ENCODE measurements around the gene PRR35. TPM values are rescaled to one million over a fixed set of nuclear protein-coding genes. Genes with fewer than 3 reads are reported as not detected.

The PRR35 gene
- total and polyA plus RNA-seq, 2 of the 4 experiments (the other 2 are of a cell fraction): not detected

DNA sequence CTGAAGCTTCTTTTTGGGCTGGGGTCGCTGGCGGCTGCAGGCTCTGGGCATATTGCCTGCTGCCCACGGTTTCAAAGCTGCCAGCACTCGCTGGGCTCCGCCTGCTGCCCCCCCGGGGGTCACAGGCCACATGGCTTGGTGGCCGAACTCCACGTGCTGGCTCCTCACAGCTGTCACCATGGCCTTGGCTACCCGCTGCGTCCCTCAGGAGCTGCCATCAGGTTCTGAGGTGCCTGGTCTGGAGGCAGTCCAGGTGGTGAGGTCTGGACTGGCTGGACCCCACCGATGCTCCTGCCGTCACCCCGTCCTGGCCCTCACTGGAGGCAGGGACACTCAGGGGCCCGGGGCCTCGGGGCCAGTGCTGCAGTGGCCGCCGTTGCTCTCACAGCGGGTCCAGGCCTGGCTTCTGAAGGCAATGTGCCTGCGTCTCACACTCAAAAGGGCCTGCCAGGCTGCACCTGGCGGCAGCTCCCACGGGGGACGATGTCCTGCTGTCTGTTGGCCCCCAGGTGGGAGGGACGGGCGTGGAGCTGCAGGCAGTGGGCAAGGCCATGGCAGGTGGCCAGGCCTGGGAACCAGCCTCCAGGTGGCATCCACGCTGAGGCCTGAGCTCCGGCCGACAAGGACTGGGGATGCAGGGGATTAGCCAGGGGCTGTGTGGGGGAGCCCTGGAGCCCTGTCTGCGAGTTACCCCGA, 19.4 kb upstream of the PRR35 start:
- H3K27ac ChIP-seq (ENCODE audit: insufficient read depth, low read length): no peak overlapping the region
- peak overlapping the region; percentile 24; the same call in 1 of the 2 replicates for H2BK120ac ChIP-seq (ENCODE audit: low read depth, low read length)
- H3K4me3 ChIP-seq (ENCODE audit: insufficient read depth, low read depth, low read length): no peak overlapping the region
- ATAC-seq (ENCODE audit: low read depth): no peak
- H3K27me3 ChIP-seq (ENCODE audit: control insufficient read depth, insufficient read depth, low read length): no peaks in the 10 kb centered on the region
- H3K23ac ChIP-seq (ENCODE audit: low read depth, low read length): no peak overlapping the region
- H4K8ac ChIP-seq (ENCODE audit: low read depth in 2 of 2, low read length in 2 of 2): no peak overlapping the region
- H3K4me1 ChIP-seq (ENCODE audit: control insufficient read depth, insufficient read depth, low read length): peaks cover 15% of the 10 kb centered on the region
- POLR2A ChIA-PET (ENCODE audit: unreplicated experiment): no interaction called here
- H3K18ac ChIP-seq (ENCODE audit: low read depth, low read length): no peak overlapping the region
- H2AFZ ChIP-seq (replicated peaks; ENCODE audit: low read length, poor library complexity): peak overlapping the region; percentile 23
- no peak for DNase-seq
- WGBS, 2 experiments (ENCODE audit: extremely low coverage in 2 of 2, insufficient read length in 1 of 2): 93% methylated on average over 15 of the region's 29 CpGs; no CpG with 5 or more reads in 1 of the 2 experiments
- no peak overlapping the region for H3K9ac ChIP-seq (ENCODE audit: low read depth, low read length)
- peaks cover 4% of the 10 kb centered on the region; the same call in 1 of the 2 replicates for H3K9me1 ChIP-seq (ENCODE audit: insufficient read depth, low read length)
- no peak overlapping the region for H3K4me2 ChIP-seq (ENCODE audit: low read depth, low read length)
- dilution Hi-C loops (cut with HindIII; ENCODE audit: low sequenced_read_pairs, unreplicated experiment): no loop called here
- intact Hi-C loops (cut with micrococcal nuclease): no loop called here
- no peak overlapping the region for H2BK20ac ChIP-seq (ENCODE audit: low read depth, low read length)
- in situ Hi-C loops (cut with MboI; ENCODE audit: low sequenced_read_pairs): no loop called here
- CTCF ChIA-PET: interaction anchor here (0.6 kb wide), 2 partner anchors 36 to 152 kb away, joined by 3 read pairs; no protein-coding TSS in a partner anchor
- no peak overlapping the region for H3K56ac ChIP-seq (ENCODE audit: extremely low read depth, insufficient read depth, low read length)
- no peaks in the 10 kb centered on the region for H3K9me3 ChIP-seq (ENCODE audit: control insufficient read depth, insufficient read depth, low read length)
- H2BK15ac ChIP-seq (ENCODE audit: low read depth, low read length): no peak overlapping the region; the same call in 2 of the 3 replicates
- TF ChIP-seq MAFK (IDR thresholded peaks at IDR 0.05; ENCODE audit: low read depth, low read length): no peak
- TF ChIP-seq RFX5 (IDR thresholded peaks at IDR 0.05; ENCODE audit: low read depth, low read length): no peak
- TF ChIP-seq, protein P1, sequence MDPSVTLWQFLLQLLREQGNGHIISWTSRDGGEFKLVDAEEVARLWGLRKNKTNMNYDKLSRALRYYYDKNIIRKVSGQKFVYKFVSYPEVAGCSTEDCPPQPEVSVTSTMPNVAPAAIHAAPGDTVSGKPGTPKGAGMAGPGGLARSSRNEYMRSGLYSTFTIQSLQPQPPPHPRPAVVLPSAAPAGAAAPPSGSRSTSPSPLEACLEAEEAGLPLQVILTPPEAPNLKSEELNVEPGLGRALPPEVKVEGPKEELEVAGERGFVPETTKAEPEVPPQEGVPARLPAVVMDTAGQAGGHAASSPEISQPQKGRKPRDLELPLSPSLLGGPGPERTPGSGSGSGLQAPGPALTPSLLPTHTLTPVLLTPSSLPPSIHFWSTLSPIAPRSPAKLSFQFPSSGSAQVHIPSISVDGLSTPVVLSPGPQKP (IDR thresholded peaks at IDR 0.05; ENCODE audit: borderline replicate concordance, low read depth, low read length): no peak
- H2BK5ac ChIP-seq (ENCODE audit: low read depth, low read length, poor library complexity, severe bottlenecking): peak overlapping the region; percentile 45
- H2AK9ac ChIP-seq (replicated peaks; ENCODE audit: low read depth, low read length, poor library complexity): peak overlapping the region; percentile 72
- H4K20me1 ChIP-seq (ENCODE audit: insufficient read depth, low read length): peaks cover 65% of the 10 kb centered on the region
- H3K14ac ChIP-seq (replicated peaks; ENCODE audit: low read depth, low read length): no peak overlapping the region
- H4K91ac ChIP-seq (ENCODE audit: insufficient read depth, low read depth, low read length): no peak overlapping the region
- H3K36me3 ChIP-seq (ENCODE audit: control insufficient read depth, insufficient read depth, low read length): peaks cover 15% of the 10 kb centered on the region
- peaks cover 17 to 64% of the 10 kb centered on the region in 2 experiments for H3K79me1 ChIP-seq (ENCODE audit: low read depth in 1 of 2, low read length in 2 of 2)
- 0 out of 2 replicates have a peak overlapping the region, but pooled peaks have one; percentile 28 for H3K4ac ChIP-seq (ENCODE audit: low read depth, low read length)
- no peak overlapping the region for H4K5ac ChIP-seq (ENCODE audit: low read depth, low read length)
- no TSS peak for BruUV-seq (replicated peaks)
- H2AK5ac ChIP-seq (ENCODE audit: low read depth, low read length): peak overlapping the region; percentile 49; the same call in 1 of the 2 replicates
